ENCODE results near the gene MFAP2. TPM values are rescaled to one million over a fixed set of nuclear protein-coding genes. Genes with fewer than 3 reads are reported as not detected.
A peak's percentile ranks its signal among the peaks of the same experiment; 100 is the strongest.

The MFAP2 gene
- total and polyA plus RNA-seq, 4 donors, result 18.1 to 168 (median 81.3) TPM

DNA sequence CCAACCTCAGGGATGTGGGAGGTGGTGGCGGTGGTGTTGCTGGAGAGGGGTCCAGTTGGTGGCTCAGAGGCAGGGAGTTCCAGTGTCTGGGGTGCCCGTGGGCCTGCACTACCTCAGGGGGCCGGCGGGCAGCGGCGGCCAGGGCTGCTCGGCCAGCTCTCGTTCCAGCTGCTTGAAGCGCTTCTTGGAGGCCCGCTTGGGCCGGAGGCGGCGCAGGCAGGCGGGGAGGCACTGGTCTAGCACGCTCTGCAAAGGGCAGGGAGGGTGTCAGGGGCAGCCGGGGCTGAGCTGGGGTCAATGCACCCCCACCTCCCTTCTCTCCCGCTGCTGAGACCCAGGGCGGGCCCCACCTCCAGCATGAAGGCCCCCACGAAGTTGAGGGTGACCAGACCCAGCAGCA lies 5.7 kb upstream of the MFAP2 start:
- no peak overlapping the region for H3K27ac ChIP-seq (ENCODE audit: low read depth, low read length)
- no peaks in the 10 kb centered on the region for H3K27me3 ChIP-seq (ENCODE audit: control insufficient read depth, insufficient read depth, low read length)
- peaks cover 69% of the 10 kb centered on the region for H3K36me3 ChIP-seq (ENCODE audit: control insufficient read depth, insufficient read depth, low read length)
- H3K9me3 ChIP-seq (ENCODE audit: control insufficient read depth, insufficient read depth, low read length), result no peaks in the 10 kb centered on the region
- peaks cover 5% of the 10 kb centered on the region for H3K4me1 ChIP-seq (ENCODE audit: control insufficient read depth, insufficient read depth, low read length)
- H3K4me3 ChIP-seq (ENCODE audit: low read depth, low read length), result no peak overlapping the region
- 91% methylated on average over 19 of the region's 19 CpGs for WGBS (ENCODE audit: insufficient coverage)
- no peak for DNase-seq (ENCODE audit: low read depth in 4 of 6, low spot score in 6 of 6)

DNA sequence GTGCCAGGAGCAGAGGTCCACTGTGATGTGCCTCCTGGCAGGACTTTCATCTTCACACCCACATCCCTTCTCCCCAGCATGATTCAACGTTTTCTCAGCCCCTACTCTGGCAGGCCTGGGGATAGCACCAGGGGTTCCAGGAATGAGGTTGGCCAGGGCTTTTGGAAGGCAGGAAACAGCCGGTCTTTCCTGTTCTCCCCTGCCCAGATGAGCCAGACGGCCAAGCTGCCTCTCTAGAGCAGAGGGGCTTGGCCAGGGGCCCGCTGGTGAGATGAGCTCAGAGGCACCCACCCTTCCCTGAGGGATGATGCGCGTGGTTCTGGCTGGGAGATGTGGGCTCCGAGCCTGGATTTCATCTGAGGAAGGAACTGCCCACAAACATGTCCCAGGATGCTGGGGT lies 4.3 kb upstream of the MFAP2 start:
- Histone ChIP-seq H3K4me3 (ENCODE audit: low read depth, low read length) (no peak overlapping the region), H3K27me3 (ENCODE audit: control insufficient read depth, insufficient read depth, low read length) (no peaks in the 10 kb centered on the region), H3K4me1 (ENCODE audit: control insufficient read depth, insufficient read depth, low read length) (peaks cover 10% of the 10 kb centered on the region), H3K9me3 (ENCODE audit: control insufficient read depth, insufficient read depth, low read length) (no peaks in the 10 kb centered on the region), H3K27ac (ENCODE audit: low read depth, low read length) (no peak overlapping the region), H3K36me3 (ENCODE audit: control insufficient read depth, insufficient read depth, low read length) (peaks cover 55% of the 10 kb centered on the region)
- DNase-seq (ENCODE audit: low read depth in 4 of 6, low spot score in 6 of 6), result peak in 2 of 6 donors; percentile 21 to 78
- WGBS (ENCODE audit: insufficient coverage), result 31% methylated on average over 4 of the region's 7 CpGs

DNA sequence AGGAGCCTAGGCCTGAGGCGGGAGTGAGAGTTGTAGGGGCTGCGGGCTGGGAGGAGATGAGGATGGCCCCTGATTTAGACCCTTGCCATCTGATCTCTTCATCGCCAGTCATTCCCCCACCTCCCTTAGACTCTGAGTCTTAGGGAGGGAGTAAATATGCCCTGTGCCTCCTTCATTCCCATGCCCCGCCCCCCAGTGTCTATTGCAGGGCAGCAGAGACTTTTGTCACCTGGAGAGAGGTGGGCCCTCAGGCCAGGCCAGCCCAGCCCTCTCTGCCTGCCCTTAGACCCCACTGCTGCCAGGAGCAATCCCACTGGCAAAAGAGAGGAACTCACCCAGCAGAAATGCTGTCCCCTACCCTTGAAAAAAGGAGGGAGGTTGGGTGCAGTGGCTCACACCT lies 3.2 kb upstream of the MFAP2 start:
- Histone ChIP-seq H3K4me3 (ENCODE audit: low read depth, low read length) (no peak overlapping the region), H3K27ac (ENCODE audit: low read depth, low read length) (no peak overlapping the region), H3K4me1 (ENCODE audit: control insufficient read depth, insufficient read depth, low read length) (peaks cover 21% of the 10 kb centered on the region), H3K27me3 (ENCODE audit: control insufficient read depth, insufficient read depth, low read length) (no peaks in the 10 kb centered on the region), H3K36me3 (ENCODE audit: control insufficient read depth, insufficient read depth, low read length) (peaks cover 46% of the 10 kb centered on the region), H3K9me3 (ENCODE audit: control insufficient read depth, insufficient read depth, low read length) (no peaks in the 10 kb centered on the region)
- DNase-seq (ENCODE audit: low read depth in 4 of 6, low spot score in 6 of 6), result no peak
- WGBS (ENCODE audit: insufficient coverage), result no CpG with 5 or more reads among the region's 4 CpGs

- Histone ChIP-seq H3K4me1 (ENCODE audit: control insufficient read depth, insufficient read depth, low read length) (peaks cover 29% of the 10 kb centered on the region), H3K4me3 (ENCODE audit: low read depth, low read length) (no peak overlapping the region), H3K27me3 (ENCODE audit: control insufficient read depth, insufficient read depth, low read length) (no peaks in the 10 kb centered on the region), H3K27ac (ENCODE audit: low read depth, low read length) (no peak overlapping the region), H3K36me3 (ENCODE audit: control insufficient read depth, insufficient read depth, low read length) (peaks cover 42% of the 10 kb centered on the region), H3K9me3 (ENCODE audit: control insufficient read depth, insufficient read depth, low read length) (no peaks in the 10 kb centered on the region)
- WGBS (ENCODE audit: insufficient coverage), result 58% methylated on average over 11 of the region's 11 CpGs
- DNase-seq (ENCODE audit: low read depth in 4 of 6, low spot score in 6 of 6), result no peak
Measured at GRCh38 chr1:16982902-16983301, 2.5 kb upstream of the MFAP2 start.

DNA sequence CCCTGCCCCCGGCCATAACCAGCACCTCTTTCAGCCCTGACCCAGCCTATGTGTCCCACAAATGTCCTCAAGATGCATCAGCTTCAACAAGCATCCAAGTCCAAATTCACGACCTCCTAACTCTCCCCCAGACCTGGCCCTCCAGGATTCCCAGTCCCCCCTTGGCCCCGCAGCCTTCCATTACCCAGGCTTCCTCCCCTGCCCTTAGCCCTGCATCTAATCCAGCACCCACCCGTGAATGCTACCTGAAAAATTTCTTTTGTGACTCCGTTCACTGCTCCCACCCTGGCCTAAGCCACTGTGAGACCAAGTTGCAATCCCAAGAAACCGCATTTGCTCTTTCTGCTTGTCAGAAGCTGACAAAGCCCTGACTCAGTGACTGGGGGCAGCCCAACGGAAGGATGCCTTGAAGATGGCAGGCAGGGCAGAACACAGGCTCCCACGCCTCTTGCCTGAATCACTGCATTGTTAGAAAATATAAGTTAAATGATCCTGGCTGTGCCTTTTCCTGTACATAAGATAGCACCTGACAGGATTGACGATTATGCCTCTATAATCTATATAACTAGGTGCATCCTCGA lies 939 bp upstream of the MFAP2 start:
- H3K9me3 ChIP-seq (ENCODE audit: control insufficient read depth, insufficient read depth, low read length), result no peaks in the 10 kb centered on the region
- H3K4me1 ChIP-seq (ENCODE audit: control insufficient read depth, insufficient read depth, low read length), result peaks cover 35% of the 10 kb centered on the region
- WGBS (ENCODE audit: insufficient coverage), result 80% methylated on average over 10 of the region's 10 CpGs
- DNase-seq (ENCODE audit: low read depth in 4 of 6, low spot score in 6 of 6), result no peak
- H3K4me3 ChIP-seq (ENCODE audit: low read depth, low read length), result no peak overlapping the region
- peaks cover 36% of the 10 kb centered on the region for H3K36me3 ChIP-seq (ENCODE audit: control insufficient read depth, insufficient read depth, low read length)
- no peaks in the 10 kb centered on the region for H3K27me3 ChIP-seq (ENCODE audit: control insufficient read depth, insufficient read depth, low read length)
- no peak overlapping the region for H3K27ac ChIP-seq (ENCODE audit: low read depth, low read length)

DNA sequence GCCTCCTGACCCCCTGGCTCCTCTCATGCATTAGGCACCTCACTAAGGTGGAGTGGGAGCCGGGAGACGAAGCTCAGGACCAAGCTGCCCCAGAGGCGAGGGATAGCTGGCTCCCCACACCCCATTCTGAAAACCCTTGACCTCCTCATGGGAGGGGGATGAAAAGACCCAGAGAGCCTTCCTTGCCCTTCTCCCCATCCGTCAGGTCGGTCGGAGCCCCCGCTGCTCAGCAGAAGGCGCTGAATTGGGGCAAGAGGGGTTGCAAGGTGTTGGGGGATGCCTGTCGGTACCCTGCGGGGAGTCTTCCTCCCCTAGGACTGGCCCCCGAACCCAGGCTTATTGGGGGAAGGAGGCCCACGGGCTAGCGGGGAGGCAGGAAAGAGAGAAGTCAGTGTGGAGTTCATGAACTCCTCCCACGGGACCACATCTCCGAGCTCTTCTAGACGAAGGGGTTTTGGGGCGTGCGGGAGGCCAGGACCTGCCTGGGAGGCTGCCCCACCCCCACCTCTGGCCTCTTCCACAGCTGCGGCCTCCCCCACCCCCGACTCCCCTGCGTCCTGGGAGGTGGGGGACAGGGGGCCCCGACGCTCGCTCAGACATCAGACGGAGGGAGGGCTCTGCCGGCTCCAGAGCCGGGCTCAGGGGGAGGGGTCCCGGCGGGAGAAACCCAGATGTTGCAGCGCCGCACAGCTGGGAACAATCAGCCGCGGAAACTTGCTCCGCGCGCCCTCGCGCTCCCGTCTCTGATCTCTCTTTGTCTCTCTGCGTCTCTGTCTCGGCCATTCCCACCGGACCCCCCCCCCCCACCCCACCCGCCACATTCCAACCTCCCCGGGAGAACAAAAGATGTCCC lies 719 bp downstream of the MFAP2 start:
- Histone ChIP-seq H3K27me3 (ENCODE audit: control insufficient read depth, insufficient read depth, low read length) (no peaks in the 10 kb centered on the region), H3K27ac (ENCODE audit: low read depth, low read length) (no peak overlapping the region), H3K4me1 (ENCODE audit: control insufficient read depth, insufficient read depth, low read length) (peaks cover 43% of the 10 kb centered on the region), H3K4me3 (ENCODE audit: low read depth, low read length) (peak overlapping the region; percentile 24), H3K36me3 (ENCODE audit: control insufficient read depth, insufficient read depth, low read length) (peaks cover 33% of the 10 kb centered on the region), H3K9me3 (ENCODE audit: control insufficient read depth, insufficient read depth, low read length) (no peaks in the 10 kb centered on the region)
- peak in 2 of 6 donors; percentile 19 to 52 for DNase-seq (ENCODE audit: low read depth in 4 of 6, low spot score in 6 of 6)
- WGBS (ENCODE audit: insufficient coverage), result 8% methylated on average over 23 of the region's 44 CpGs

DNA sequence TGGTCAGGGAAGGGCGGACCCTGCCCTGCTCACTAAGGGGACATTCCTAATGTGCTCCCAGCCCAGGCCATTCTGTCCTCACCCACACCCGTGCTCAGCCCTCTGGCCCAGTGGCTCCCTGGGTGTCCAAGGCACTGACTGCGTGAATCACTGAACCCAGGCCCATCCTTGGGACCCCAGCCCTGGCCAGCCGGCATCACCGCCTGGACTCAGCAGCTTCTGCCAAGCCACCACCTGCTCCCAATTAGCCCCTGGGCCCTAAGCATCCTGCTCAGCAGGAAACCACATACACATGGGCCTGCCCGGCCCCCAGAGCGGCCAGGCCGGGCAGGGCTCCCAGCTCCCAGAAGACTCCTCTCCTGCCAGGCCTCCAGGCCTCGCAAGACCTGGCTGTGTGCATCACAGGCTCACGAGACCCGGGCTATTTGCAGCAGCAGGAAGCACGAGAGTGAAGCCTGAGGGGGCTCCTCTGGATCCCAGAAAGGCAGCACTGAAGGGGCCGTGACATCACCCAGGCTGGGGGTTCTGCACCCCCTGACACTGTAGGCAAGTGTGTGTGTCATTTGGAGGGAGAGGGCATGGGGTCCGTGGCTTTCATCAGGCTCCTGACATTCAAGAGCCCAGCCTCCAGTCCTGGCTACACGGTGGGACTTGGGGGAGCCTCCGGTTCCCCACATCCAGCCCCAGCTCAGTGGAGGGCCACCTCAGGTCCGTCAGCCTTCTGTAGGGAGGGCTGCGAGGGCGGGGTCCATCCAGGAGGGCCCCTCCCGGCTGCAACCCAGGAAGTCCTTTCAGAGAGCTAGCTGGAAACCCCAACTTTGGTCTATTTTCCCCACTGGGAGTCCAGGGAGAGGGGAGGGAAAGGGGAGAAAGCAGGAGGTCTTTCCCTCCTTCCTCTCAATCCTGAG lies 1.6 kb downstream of the MFAP2 start:
- Histone ChIP-seq H3K9me3 (ENCODE audit: control insufficient read depth, insufficient read depth, low read length) (no peaks in the 10 kb centered on the region), H3K27ac (ENCODE audit: low read depth, low read length) (no peak overlapping the region), H3K27me3 (ENCODE audit: control insufficient read depth, insufficient read depth, low read length) (no peaks in the 10 kb centered on the region), H3K36me3 (ENCODE audit: control insufficient read depth, insufficient read depth, low read length) (peaks cover 29% of the 10 kb centered on the region), H3K4me3 (ENCODE audit: low read depth, low read length) (peak overlapping the region; percentile 24), H3K4me1 (ENCODE audit: control insufficient read depth, insufficient read depth, low read length) (peaks cover 42% of the 10 kb centered on the region)
- peak in 2 of 6 donors; percentile 25 to 63 for DNase-seq (ENCODE audit: low read depth in 4 of 6, low spot score in 6 of 6)
- 40% methylated on average over 19 of the region's 20 CpGs for WGBS (ENCODE audit: insufficient coverage)

DNA sequence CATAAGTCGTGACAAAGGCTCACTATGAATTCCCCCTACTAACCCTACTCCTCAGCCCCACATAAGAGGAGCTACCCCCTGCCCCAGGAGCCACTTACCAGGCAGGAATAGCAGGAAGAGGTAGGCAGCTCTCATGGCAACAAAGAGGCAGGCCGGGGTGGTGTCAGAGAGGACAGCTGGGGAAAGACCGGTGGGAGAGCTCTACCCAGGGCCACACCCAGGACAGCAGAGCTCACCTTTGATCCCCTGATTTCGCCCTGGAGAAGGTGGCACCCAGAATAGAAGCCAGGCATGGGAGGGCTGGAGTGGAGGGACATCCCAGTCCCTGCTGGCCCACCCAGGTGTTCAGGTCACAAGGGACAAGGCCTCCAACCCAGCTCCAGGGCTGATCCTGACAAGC lies 2.3 kb downstream of the MFAP2 start:
- no peak overlapping the region for H3K27ac ChIP-seq (ENCODE audit: low read depth, low read length)
- no peak for DNase-seq (ENCODE audit: low read depth in 4 of 6, low spot score in 6 of 6)

GRCh38 chr1:16977377-16977776 lies 3.0 kb downstream of the MFAP2 start:
- peaks cover 34% of the 10 kb centered on the region for H3K36me3 ChIP-seq (ENCODE audit: control insufficient read depth, insufficient read depth, low read length)
- WGBS (ENCODE audit: insufficient coverage), result 85% methylated on average over 5 of the region's 5 CpGs
- no peak for DNase-seq (ENCODE audit: low read depth in 4 of 6, low spot score in 6 of 6)
- H3K27ac ChIP-seq (ENCODE audit: low read depth, low read length), result no peak overlapping the region
- H3K27me3 ChIP-seq (ENCODE audit: control insufficient read depth, insufficient read depth, low read length), result no peaks in the 10 kb centered on the region
- no peak overlapping the region for H3K4me3 ChIP-seq (ENCODE audit: low read depth, low read length)
- H3K4me1 ChIP-seq (ENCODE audit: control insufficient read depth, insufficient read depth, low read length), result peaks cover 43% of the 10 kb centered on the region
- H3K9me3 ChIP-seq (ENCODE audit: control insufficient read depth, insufficient read depth, low read length), result no peaks in the 10 kb centered on the region

More for the DNA sequence above, 2.3 kb downstream of the MFAP2 start:
- peaks cover 27% of the 10 kb centered on the region for H3K36me3 ChIP-seq (ENCODE audit: control insufficient read depth, insufficient read depth, low read length)
- no peaks in the 10 kb centered on the region for H3K9me3 ChIP-seq (ENCODE audit: control insufficient read depth, insufficient read depth, low read length)
- H3K27me3 ChIP-seq (ENCODE audit: control insufficient read depth, insufficient read depth, low read length), result no peaks in the 10 kb centered on the region
- WGBS (ENCODE audit: insufficient coverage), result 69% methylated on average over 3 of the region's 4 CpGs
- peaks cover 42% of the 10 kb centered on the region for H3K4me1 ChIP-seq (ENCODE audit: control insufficient read depth, insufficient read depth, low read length)
- H3K4me3 ChIP-seq (ENCODE audit: low read depth, low read length), result no peak overlapping the region
